ENCODE measurements around the gene LGALS7.

DNA sequence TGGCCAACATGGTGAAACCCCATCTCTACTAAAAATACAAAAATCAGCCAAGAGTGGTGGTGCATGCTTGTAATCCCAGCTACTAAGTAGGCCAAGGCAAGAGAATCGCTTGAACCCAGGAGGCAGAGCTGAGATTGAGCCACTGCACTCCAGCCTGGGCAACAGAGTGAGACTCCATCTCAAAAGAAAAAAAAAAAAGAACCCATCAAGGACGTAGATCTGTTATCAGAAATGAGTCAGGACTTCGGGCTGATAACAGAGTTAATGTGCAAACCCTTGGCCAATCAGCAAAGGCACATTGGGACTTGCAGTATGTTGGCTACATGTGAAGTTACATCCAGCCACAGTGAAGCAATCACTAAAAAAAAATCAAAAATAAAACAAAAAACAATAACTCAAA lies 10.9 kb upstream of the LGALS7 start:
- TF ChIP-seq, protein P1, sequence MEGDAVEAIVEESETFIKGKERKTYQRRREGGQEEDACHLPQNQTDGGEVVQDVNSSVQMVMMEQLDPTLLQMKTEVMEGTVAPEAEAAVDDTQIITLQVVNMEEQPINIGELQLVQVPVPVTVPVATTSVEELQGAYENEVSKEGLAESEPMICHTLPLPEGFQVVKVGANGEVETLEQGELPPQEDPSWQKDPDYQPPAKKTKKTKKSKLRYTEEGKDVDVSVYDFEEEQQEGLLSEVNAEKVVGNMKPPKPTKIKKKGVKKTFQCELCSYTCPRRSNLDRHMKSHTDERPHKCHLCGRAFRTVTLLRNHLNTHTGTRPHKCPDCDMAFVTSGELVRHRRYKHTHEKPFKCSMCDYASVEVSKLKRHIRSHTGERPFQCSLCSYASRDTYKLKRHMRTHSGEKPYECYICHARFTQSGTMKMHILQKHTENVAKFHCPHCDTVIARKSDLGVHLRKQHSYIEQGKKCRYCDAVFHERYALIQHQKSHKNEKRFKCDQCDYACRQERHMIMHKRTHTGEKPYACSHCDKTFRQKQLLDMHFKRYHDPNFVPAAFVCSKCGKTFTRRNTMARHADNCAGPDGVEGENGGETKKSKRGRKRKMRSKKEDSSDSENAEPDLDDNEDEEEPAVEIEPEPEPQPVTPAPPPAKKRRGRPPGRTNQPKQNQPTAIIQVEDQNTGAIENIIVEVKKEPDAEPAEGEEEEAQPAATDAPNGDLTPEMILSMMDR (IDR thresholded peaks at IDR 0.05): no peak
- TF ChIP-seq POLR2AphosphoS5 (IDR thresholded peaks at IDR 0.05) (no peak), POLR2A (IDR thresholded peaks at IDR 0.05) (no peak)

Data from prostate gland (tissue), 2 donors.